ENCODE measurements around the gene MARCHF5.

DNA sequence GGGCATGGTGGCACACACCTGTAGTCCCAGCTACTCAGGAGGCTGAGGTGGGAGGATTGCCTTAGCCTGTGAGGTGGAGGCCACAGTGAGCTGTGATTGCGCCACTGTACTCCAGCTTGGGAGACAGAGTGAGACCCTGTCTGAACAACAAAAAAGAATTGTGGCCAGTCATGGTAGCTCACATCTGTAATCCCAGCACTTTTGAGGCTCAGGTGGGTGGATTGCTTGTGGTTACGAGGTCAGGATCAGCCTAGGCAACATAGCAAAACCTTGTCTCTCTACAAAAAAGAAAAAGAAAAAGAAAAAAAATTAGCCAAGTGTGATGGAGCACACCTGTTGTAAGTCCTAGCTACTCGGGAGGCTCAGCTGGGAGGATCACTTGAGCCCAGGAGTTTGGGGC is 22.8 kb downstream of the MARCHF5 start:
- TF ChIP-seq POLR2A (IDR thresholded peaks at IDR 0.05; ENCODE audit: low read depth, low read length) (no peak), TAF1 (IDR thresholded peaks at IDR 0.05; ENCODE audit: low read depth, low read length) (no peak)

Measured in GM12891 (cell line).